OCI-LY1 (cell line): ENCODE results near the gene ZNF839.

Source experiments
- H2AFZ ChIP-seq: fragments of 200-600 bp; sonication (generic), shearing (Covaris generic); 2 replicates; pipeline ENCODE4 v1.6.0; 2014; ENCODE audit warnings: antibody characterized with exemption, mild to moderate bottlenecking, low read length
- H3F3A ChIP-seq: fragments of 200-600 bp; sonication (generic), shearing (Covaris generic); 2 replicates; pipeline ENCODE4 v1.6.0; 2014; ENCODE audit warnings: mild to moderate bottlenecking, antibody characterized with exemption, low read length, moderate library complexity; ENCODE audit not compliant: insufficient read depth
- H3K27ac ChIP-seq: fragments of 200-600 bp; sonication (generic); 2 replicates; pipeline ENCODE4 v1.5.1; 2014; ENCODE audit warnings: low read length, mixed run types, mild to moderate bottlenecking, low read depth; ENCODE audit not compliant: poor library complexity, severe bottlenecking
- H3K27me3 ChIP-seq: fragments of 200-600 bp; sonication (generic); 2 replicates; pipeline ENCODE4 v1.6.0; 2014; ENCODE audit warnings: antibody characterized with exemption, mild to moderate bottlenecking, low read length, moderate library complexity; ENCODE audit not compliant: insufficient read depth
- H3K36me3 ChIP-seq: fragments of 200-600 bp; sonication (generic); 2 replicates; pipeline ENCODE4 v1.6.1; 2014; ENCODE audit warnings: mild to moderate bottlenecking, antibody characterized with exemption, low read length, moderate library complexity, mixed read lengths; ENCODE audit not compliant: insufficient read depth
- H3K4me1 ChIP-seq: fragments of 200-600 bp; sonication (generic); 2 replicates; pipeline ENCODE4 v1.5.1; 2014; ENCODE audit warnings: mild to moderate bottlenecking, low read length, moderate library complexity; ENCODE audit not compliant: insufficient read depth, severe bottlenecking
- H3K4me2 ChIP-seq: fragments of 200-600 bp; sonication (generic), shearing (Covaris generic); 2 replicates; pipeline ENCODE4 v1.6.1; 2014; ENCODE audit warnings: low read length
- H3K4me3 ChIP-seq: fragments of 200-600 bp; sonication (generic); 2 replicates; pipeline ENCODE4 v1.5.1; 2014; ENCODE audit warnings: low read length, low read depth, mild to moderate bottlenecking, mixed read lengths; ENCODE audit not compliant: poor library complexity, severe bottlenecking
- H3K79me2 ChIP-seq: fragments of 200-600 bp; shearing (Covaris generic); 2 replicates; pipeline ENCODE4 v1.6.1; 2016; ENCODE audit warnings: mixed run types, low read length, mixed read lengths; ENCODE audit not compliant: insufficient read depth
- H3K9ac ChIP-seq: fragments of 200-600 bp; sonication (generic), shearing (Covaris generic); 2 replicates; pipeline ENCODE4 v1.6.1; 2014; ENCODE audit warnings: mild to moderate bottlenecking, low read length, mixed read lengths
- H3K9me2 ChIP-seq: fragments of 200-600 bp; sonication (generic), shearing (Covaris generic); 2 replicates; pipeline ENCODE4 v1.6.1; 2014; ENCODE audit warnings: low read depth, mild to moderate bottlenecking, low read length, mixed read lengths
- H3K9me3 ChIP-seq: fragments of 200-600 bp; shearing (Covaris generic); 2 replicates; pipeline ENCODE4 v1.6.1; 2014; ENCODE audit warnings: low read length, mixed read lengths
- H4K20me1 ChIP-seq: fragments of 200-600 bp; sonication (generic), shearing (Covaris generic); 2 replicates; pipeline ENCODE4 v1.6.0; 2016; ENCODE audit warnings: mild to moderate bottlenecking, low read length; ENCODE audit not compliant: insufficient read depth
- EZH2 ChIP-seq: fragments of 200-600 bp; sonication (generic), shearing (Covaris generic); IDR thresholded peaks from 2 replicates; pipeline ENCODE4 v1.8.0; 2017; ENCODE audit warnings: borderline replicate concordance, mixed run types, mild to moderate bottlenecking, antibody characterized with exemption, low read length, moderate library complexity, mixed read lengths
- TF ChIP-seq, protein P1 (sequence below): fragments of 200-600 bp; sonication (generic), shearing (Covaris generic); IDR thresholded peaks from 2 replicates; pipeline ENCODE4 v1.5.1; 2017; ENCODE audit warnings: mild to moderate bottlenecking, antibody characterized with exemption, low read length, moderate library complexity, mixed read lengths

ZNF839 gene

DNA sequence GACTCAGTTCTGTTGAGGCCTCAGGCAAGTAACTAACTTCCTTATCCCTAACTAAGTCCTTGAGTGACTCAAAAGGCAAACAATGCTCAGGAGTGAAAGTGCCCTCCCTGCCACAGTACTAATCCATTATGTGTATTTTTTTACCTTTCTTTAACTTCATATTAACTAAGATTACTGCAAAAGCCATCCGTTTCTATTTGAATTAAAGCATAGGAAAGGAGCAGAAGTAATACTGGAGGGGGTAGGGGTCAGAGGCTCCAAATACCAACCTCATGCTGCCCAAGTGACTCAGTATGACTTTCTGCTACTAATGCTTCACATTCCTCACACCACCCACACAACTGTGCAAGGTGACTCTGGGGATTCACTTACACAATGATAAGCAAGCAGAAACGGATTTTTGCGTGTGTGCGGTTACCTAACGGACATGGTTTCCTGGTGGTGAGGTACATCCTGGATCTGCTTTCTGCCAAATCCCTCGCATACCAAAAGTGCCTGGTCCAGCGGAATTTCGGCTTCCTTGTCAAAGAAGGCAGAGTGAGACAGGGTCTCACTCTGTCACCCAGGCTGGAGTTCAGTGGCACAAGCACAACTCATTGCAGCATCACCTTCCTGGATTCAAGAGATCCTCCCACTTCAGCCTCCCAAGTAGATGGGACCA lies 39.7 kb upstream of the ZNF839 start:
- Histone ChIP-seq H3K4me3 (no peak overlapping the region), H3K27me3 (no peaks in the 10 kb centered on the region), H3K4me1 (no peaks in the 10 kb centered on the region), H3K9ac (no peak overlapping the region), H3K9me3 (no peaks in the 10 kb centered on the region), H2AFZ (no peak overlapping the region), H4K20me1 (no peaks in the 10 kb centered on the region), H3K9me2 (no peaks in the 10 kb centered on the region), H3K4me2 (no peak overlapping the region), H3F3A (no peaks in the 10 kb centered on the region), H3K36me3 (no peaks in the 10 kb centered on the region), H3K79me2 (no peaks in the 10 kb centered on the region), H3K27ac (no peak overlapping the region)
- TF ChIP-seq, protein P1, sequence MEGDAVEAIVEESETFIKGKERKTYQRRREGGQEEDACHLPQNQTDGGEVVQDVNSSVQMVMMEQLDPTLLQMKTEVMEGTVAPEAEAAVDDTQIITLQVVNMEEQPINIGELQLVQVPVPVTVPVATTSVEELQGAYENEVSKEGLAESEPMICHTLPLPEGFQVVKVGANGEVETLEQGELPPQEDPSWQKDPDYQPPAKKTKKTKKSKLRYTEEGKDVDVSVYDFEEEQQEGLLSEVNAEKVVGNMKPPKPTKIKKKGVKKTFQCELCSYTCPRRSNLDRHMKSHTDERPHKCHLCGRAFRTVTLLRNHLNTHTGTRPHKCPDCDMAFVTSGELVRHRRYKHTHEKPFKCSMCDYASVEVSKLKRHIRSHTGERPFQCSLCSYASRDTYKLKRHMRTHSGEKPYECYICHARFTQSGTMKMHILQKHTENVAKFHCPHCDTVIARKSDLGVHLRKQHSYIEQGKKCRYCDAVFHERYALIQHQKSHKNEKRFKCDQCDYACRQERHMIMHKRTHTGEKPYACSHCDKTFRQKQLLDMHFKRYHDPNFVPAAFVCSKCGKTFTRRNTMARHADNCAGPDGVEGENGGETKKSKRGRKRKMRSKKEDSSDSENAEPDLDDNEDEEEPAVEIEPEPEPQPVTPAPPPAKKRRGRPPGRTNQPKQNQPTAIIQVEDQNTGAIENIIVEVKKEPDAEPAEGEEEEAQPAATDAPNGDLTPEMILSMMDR = no peak
- TF ChIP-seq EZH2 = no peak

DNA sequence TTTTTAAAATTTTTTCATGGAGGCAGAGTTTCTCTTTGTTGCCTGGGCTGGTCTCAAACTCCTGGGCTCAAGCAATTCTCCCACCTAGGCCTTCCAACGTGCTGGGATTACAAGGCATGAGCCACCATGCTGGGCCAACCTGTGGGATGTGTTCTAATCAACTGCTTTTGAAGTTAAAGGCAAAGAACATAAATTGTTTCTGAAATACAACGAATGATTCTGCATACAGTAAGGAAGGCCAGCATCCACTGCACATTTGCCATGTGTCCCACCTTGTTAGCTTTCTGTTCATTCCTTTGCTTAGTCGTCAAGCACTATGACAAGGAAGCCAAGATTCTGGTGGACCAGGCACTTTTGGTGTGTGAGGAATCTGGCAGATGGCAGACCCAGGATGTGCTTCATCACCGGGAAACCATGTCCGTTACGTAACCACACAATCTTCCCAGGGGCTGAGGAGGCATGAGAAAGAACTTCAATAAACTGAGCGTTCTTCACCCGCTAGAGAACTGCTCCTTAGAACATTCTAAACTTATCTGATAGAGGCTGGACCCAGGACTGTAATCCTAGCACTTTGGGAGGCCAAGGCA lies 39.1 kb upstream of the ZNF839 start:
- H3K4me1 ChIP-seq = no peaks in the 10 kb centered on the region
- H3K27ac ChIP-seq = no peak overlapping the region
- H3K4me3 ChIP-seq = no peak overlapping the region
- no peaks in the 10 kb centered on the region for H3K79me2 ChIP-seq
- no peaks in the 10 kb centered on the region for H4K20me1 ChIP-seq
- no peak overlapping the region for H2AFZ ChIP-seq
- no peak overlapping the region for H3K9ac ChIP-seq
- no peaks in the 10 kb centered on the region for H3K9me2 ChIP-seq
- H3K27me3 ChIP-seq = no peaks in the 10 kb centered on the region
- no peaks in the 10 kb centered on the region for H3K9me3 ChIP-seq
- H3F3A ChIP-seq = no peaks in the 10 kb centered on the region
- no peaks in the 10 kb centered on the region for H3K36me3 ChIP-seq
- H3K4me2 ChIP-seq = no peak overlapping the region
- TF ChIP-seq, protein P1 = no peak
- TF ChIP-seq EZH2 = no peak

DNA sequence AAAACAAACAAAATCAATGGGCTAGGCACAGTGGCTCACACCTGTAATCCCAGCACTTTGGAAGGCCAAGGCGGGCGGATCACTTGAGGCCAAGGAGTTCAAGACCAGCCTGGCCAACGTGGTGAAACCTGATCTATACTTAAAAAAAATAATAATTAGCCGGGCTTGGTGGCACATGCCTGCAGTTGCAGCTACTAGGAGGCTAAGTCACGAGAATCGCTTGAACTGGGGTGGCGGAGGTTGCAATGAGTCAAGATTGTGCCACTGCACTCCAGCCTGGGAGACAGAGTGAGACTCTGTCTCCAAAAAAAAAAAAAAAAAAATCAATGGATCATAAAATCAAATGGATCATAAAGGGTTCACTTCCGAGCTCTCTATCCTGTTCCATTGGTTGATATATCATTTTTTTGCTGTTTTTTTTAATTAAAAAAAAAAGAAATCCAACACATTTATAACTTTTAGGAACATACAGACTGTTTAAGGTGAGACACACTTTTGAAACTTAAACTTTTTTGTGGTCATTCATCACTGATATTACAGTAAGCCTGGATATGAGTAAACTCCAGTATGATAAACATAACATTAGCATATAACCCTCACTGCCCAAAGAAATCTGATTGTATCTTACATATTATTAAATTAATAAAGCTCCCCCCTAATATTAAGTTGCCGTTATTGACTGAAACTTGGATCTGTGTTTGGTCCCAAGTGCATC lies 36.6 kb upstream of the ZNF839 start:
- no peak overlapping the region for H3K9ac ChIP-seq
- H3K36me3 ChIP-seq = no peaks in the 10 kb centered on the region
- H2AFZ ChIP-seq = no peak overlapping the region
- no peak for TF ChIP-seq EZH2
- TF ChIP-seq, protein P1 = no peak
- H3K27ac ChIP-seq = no peak overlapping the region
- H3K79me2 ChIP-seq = no peaks in the 10 kb centered on the region
- H3K27me3 ChIP-seq = no peaks in the 10 kb centered on the region
- no peak overlapping the region for H3K4me3 ChIP-seq
- H3F3A ChIP-seq = no peaks in the 10 kb centered on the region
- H3K4me2 ChIP-seq = no peak overlapping the region
- no peaks in the 10 kb centered on the region for H3K9me2 ChIP-seq
- no peaks in the 10 kb centered on the region for H4K20me1 ChIP-seq
- H3K4me1 ChIP-seq = no peaks in the 10 kb centered on the region
- no peaks in the 10 kb centered on the region for H3K9me3 ChIP-seq
